Heart left ventricle (tissue), 16 donors: ENCODE results near the gene CBFA2T2. TPM values are rescaled to one million over a fixed set of nuclear protein-coding genes. Genes with fewer than 3 reads are reported as not detected.

Experiments
- ATAC-seq, 4 donors: fragments of 200-7000 bp; cut with Tn5 transposase; one replicate each; pipeline ENCODE4 v1.9.1; 2020 to 2022; ENCODE audit warnings: moderate library complexity in 4 of 4, mild to moderate bottlenecking in 3 of 4, moderate number of reproducible peaks in 1 of 4
- DNase-seq, 5 donors: peaks; one replicate each; pipeline ENCODE4 v3.0.0-alpha.2; 2020
- H3K27ac ChIP-seq, 12 donors: fragments of 200-600 bp; sonication (generic) in 4 of 12; one replicate each; pipeline versions ENCODE4 v1.5.0 to v1.8.0; 2016 to 2022; ENCODE audit warnings: mild to moderate bottlenecking in 2 of 12
- H3K27me3 ChIP-seq, 9 donors: fragments of 200-600 bp; sonication (generic) in 2 of 9; one replicate each; pipeline versions ENCODE4 v1.5.1 to v1.8.0; 2016 to 2022; ENCODE audit warnings: mild to moderate bottlenecking in 3 of 9
- H3K36me3 ChIP-seq, 9 donors: fragments of 200-600 bp; sonication (generic) in 2 of 9; one replicate each; pipeline versions ENCODE4 v1.5.0 to v1.8.0; 2018 to 2022; ENCODE audit warnings: mild to moderate bottlenecking in 2 of 9
- H3K4me1 ChIP-seq, 12 donors: fragments of 200-600 bp; sonication (generic) in 4 of 12; one replicate each; pipeline versions ENCODE4 v1.5.0 to v1.8.0; 2016 to 2022; ENCODE audit warnings: mild to moderate bottlenecking in 3 of 12
- H3K4me3 ChIP-seq, 12 donors: fragments of 200-600 bp; sonication (generic) in 4 of 12; one replicate each; pipeline versions ENCODE4 v1.5.0 to v1.8.0; 2017 to 2022; ENCODE audit warnings: mild to moderate bottlenecking in 9 of 12, moderate library complexity in 4 of 12
- H3K9me3 ChIP-seq, 12 donors: fragments of 200-600 bp; sonication (generic) in 4 of 12; one replicate each; pipeline versions ENCODE4 v1.5.0 to v1.8.0; 2016 to 2022; ENCODE audit warnings: mild to moderate bottlenecking in 1 of 12
- POLR2A ChIP-seq, 2 donors: fragments of 450-650 bp; IDR thresholded peaks; one replicate each; pipeline ENCODE4 v1.6.1; 2017; ENCODE audit warnings: antibody characterized with exemption in 2 of 2, mild to moderate bottlenecking in 2 of 2, moderate library complexity in 2 of 2
- WGBS, 4 donors: extraction: QIAGEN DNeasy Blood & Tissue Kit in 2 of 4; methylation state at CpG; one replicate each; pipeline versions ENCODE4 v1.1.5 to v1.1.7; 2013 to 2018; 5-methylcytosine and 5-hydroxymethylcytosine counted together
- intact Hi-C, 10 donors: fragments of 100-400 bp; cut with DNase I; formaldehyde crosslinking; loops; one replicate each; pipeline versions ENCODE4 v1.11.1 to v1.14.2; 2022
- polyA plus RNA-seq, 2 donors: library from polyadenylated mRNA; stranded (reverse); fragments of 200-250 nt; gene quantifications; one replicate each; pipeline ENCODE4 v1.2.3, GENCODE V29; 2013
- total RNA-seq, 9 donors: library from RNA; depleted of rRNA in 2 of 9; stranded (reverse); fragments of >200 nt in 2 of 9; fragmentation: NEBNext Ultra II Directional in 3 of 9; extraction: Animal tissue kit (Norgen Biotek cat#: 25700) in 3 of 9; gene quantifications; one replicate each; pipeline versions ENCODE4 v1.1.0 to v1.2.4, GENCODE V29; 2016 to 2023
- TF ChIP-seq, protein P1 (sequence below), 12 donors: fragments of 200-600 bp; sonication (generic) in 4 of 12; IDR thresholded peaks; one replicate each; pipeline versions ENCODE4 v1.5.0 to v1.8.0; 2018 to 2022; ENCODE audit warnings: antibody characterized with exemption in 12 of 12, mild to moderate bottlenecking in 5 of 12
- donor health status: ischemic (EF 13 %, LVEDD 7.1; RV severe dilation, severe dysfunction).
- donor health status: healthy with polysubstance abuse.
- donor health status: DM: no; HTN: yes; CAD: no.
- donor health status: DM: no; HTN: no; CAD: no.
- donor health status: ischemic (EF 25% LVEDD 6.9; RV normal size, moderate dysfunction).
- donor health status: ischemic (EF 25% LVEDD 5.7; RV mildly dilated, moderate dysfunction).
- donor health status: healthy.
- donor health status: DM: yes; HTN: yes; CAD: no.
- donor health status: ischemic (EF 35%, LVEDD 5.7; RV mildly dilated, moderate dysfunction).
- donor health status: nonischemic (EF 11% LVEDD 7.7; RV severe dilation, severe dysfunction).
- donor health status: DM: yes; HTN: yes; CAD: no.
- donor health status: PGD.
- donor health status: ischemic (EF 29% LVEDD 5.4; RV normal size, mild dysfunction).
- donor health status: nonischemic (EF 23%, LVEDD 6.1; RV moderate dilation, normal function).

The CBFA2T2 gene
- total and polyA plus RNA-seq, 11 donors, result 4.6 to 15.0 (median 9.9) TPM

DNA sequence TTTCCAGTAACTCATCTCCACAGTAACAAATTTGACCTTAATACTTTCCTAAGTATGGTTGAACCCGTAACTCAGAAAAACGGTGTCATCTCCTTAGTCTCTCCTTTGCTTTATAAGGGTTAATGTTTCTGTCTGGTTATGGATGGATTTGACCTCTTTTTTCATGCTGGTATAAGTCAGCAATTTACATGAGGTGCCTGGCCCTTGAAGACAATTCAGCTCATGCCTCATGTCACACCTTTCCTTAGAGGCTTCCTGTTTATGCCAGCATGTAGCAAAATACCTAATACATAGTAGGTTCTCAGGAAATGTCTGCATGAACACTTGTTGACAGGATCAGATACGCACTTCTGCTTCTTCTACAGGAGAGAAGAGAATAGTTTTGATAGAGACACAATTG is 134.5 kb downstream of the CBFA2T2 start:
- ATAC-seq, result no peak
- H3K9me3 ChIP-seq, result no peaks in the 10 kb centered on the region
- DNase-seq, result no peak
- H3K4me3 ChIP-seq, result no peak overlapping the region
- peaks cover 0 to 6% (median 0%) of the 10 kb centered on the region in 12 donors for H3K4me1 ChIP-seq
- WGBS, 4 donors, result 82 to 93% (median 90%) methylated on average over 3 of the region's 3 CpGs
- intact Hi-C loops, result no loop called here
- H3K27ac ChIP-seq, result no peak overlapping the region
- TF ChIP-seq, protein P1, sequence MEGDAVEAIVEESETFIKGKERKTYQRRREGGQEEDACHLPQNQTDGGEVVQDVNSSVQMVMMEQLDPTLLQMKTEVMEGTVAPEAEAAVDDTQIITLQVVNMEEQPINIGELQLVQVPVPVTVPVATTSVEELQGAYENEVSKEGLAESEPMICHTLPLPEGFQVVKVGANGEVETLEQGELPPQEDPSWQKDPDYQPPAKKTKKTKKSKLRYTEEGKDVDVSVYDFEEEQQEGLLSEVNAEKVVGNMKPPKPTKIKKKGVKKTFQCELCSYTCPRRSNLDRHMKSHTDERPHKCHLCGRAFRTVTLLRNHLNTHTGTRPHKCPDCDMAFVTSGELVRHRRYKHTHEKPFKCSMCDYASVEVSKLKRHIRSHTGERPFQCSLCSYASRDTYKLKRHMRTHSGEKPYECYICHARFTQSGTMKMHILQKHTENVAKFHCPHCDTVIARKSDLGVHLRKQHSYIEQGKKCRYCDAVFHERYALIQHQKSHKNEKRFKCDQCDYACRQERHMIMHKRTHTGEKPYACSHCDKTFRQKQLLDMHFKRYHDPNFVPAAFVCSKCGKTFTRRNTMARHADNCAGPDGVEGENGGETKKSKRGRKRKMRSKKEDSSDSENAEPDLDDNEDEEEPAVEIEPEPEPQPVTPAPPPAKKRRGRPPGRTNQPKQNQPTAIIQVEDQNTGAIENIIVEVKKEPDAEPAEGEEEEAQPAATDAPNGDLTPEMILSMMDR (IDR thresholded peaks at IDR 0.05), result no peak
- TF ChIP-seq POLR2A (IDR thresholded peaks at IDR 0.05), result no peak
- H3K36me3 ChIP-seq, result peaks cover 0 to 93% (median 75%) of the 10 kb centered on the region in 9 donors
- H3K27me3 ChIP-seq, result no peaks in the 10 kb centered on the region

DNA sequence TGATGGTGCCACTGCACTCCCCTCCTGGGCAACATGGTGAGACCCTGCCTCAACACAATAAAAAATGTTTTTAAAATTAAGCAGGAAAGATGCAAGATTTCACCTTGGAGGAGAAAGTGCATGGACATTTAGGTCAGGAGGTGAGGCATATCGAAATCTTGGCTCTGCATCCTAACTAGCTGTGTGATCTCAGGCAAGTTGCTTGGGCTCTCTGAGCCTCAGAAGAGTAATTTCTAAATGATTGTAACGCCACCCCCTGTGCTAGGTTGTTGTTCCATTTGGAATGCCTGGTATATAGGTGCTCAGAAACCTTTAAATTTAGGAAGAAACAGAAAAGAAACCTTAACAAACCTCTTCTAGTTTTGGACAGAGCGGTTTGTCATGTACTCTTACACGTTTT is 136.3 kb downstream of the CBFA2T2 start:
- Histone ChIP-seq H3K27me3 (no peaks in the 10 kb centered on the region), H3K27ac (no peak overlapping the region), H3K9me3 (no peaks in the 10 kb centered on the region), H3K4me1 (peaks cover 0 to 6% (median 0%) of the 10 kb centered on the region in 12 donors), H3K36me3 (peaks cover 0 to 93% (median 82%) of the 10 kb centered on the region in 9 donors), H3K4me3 (no peak overlapping the region)
- WGBS, 4 donors, result 95 to 99% (median 97%) methylated on average over 4 of the region's 4 CpGs
- intact Hi-C loops, result no loop called here
- DNase-seq, result no peak
- ATAC-seq, result no peak
- no peak for TF ChIP-seq POLR2A (IDR thresholded peaks at IDR 0.05)
- TF ChIP-seq, protein P1 (IDR thresholded peaks at IDR 0.05), result no peak

DNA sequence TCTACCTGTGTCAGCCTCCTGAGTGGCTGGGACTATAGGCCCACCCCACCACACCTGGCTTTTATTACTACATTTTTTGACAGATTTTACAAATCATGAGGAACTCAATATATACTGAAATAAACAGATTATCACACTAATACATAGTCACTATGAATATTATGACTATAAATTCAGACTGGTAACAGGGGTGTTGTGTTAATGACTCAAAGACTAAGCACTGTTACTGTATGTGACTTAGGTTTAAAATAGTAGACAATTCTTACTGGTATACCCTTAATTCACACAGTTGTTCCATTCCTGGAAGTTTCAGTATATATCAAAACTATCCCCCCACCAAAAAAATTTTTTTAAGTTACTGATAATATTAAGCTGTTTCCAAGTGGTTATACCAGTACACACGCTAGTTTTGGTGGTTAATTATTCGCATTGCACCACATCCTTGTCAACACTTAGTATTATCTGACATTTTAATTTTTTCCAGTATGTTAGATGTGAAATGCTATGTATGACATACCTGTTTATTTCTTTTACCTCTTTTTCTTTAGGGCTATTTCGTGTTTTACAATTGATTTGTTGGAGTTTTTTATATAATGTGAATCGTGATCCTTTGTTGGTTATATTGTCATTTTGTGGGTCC is 137.8 kb downstream of the CBFA2T2 start:
- no peak overlapping the region for H3K27ac ChIP-seq
- ATAC-seq, result no peak
- WGBS, 4 donors, result 97 to 99% (median 98%) methylated on average over 4 of the region's 4 CpGs
- TF ChIP-seq, protein P1 (IDR thresholded peaks at IDR 0.05), result no peak
- no peak for TF ChIP-seq POLR2A (IDR thresholded peaks at IDR 0.05)
- peaks cover 0 to 99% (median 87%) of the 10 kb centered on the region in 9 donors for H3K36me3 ChIP-seq
- no peaks in the 10 kb centered on the region for H3K4me1 ChIP-seq
- H3K9me3 ChIP-seq, result no peaks in the 10 kb centered on the region
- no peak overlapping the region for H3K4me3 ChIP-seq
- DNase-seq, result no peak
- intact Hi-C loops, result no loop called here
- H3K27me3 ChIP-seq, result no peaks in the 10 kb centered on the region

DNA sequence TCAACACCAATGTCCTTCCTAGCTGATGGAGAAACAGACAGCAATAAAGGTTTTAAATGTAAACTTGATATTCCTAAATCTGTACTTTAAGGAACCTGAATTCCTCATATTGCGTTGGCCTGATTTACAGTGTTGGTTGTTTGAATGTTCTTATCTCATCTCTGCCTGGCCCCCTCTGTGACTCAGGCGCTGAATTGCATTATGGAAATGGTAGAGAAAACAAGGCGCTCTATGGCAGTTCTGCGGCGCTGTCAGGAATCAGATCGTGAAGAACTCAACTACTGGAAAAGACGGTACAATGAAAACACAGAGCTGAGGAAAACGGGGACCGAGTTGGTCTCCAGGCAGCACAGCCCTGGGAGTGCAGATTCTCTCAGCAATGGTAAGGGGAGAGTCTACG is 139.6 kb downstream of the CBFA2T2 start:
- no peak overlapping the region for H3K4me3 ChIP-seq
- DNase-seq, result no peak
- H3K27ac ChIP-seq, result no peak overlapping the region
- H3K27me3 ChIP-seq, result no peaks in the 10 kb centered on the region
- TF ChIP-seq, protein P1 (IDR thresholded peaks at IDR 0.05), result no peak
- H3K9me3 ChIP-seq, result no peaks in the 10 kb centered on the region
- intact Hi-C loops, result no loop called here
- ATAC-seq, result no peak
- WGBS, 4 donors, result 93 to 96% (median 94%) methylated on average over 10 of the region's 10 CpGs
- H3K4me1 ChIP-seq, result no peaks in the 10 kb centered on the region
- H3K36me3 ChIP-seq, result peaks cover 0 to 100% (median 88%) of the 10 kb centered on the region in 9 donors
